ENCODE results near the gene ZSWIM5.
"Not testable (repeated sequence)": the region's sequence is repeated elsewhere in the genome, so short reads cannot be mapped to it uniquely, and the experiment has no call there.

- TF ChIP-seq CTCF (IDR thresholded peaks at IDR 0.05; ENCODE audit: insufficient read depth, low read depth, low read length); EZH2 (IDR thresholded peaks at IDR 0.05; ENCODE audit: insufficient read depth, low read length): not testable (repeated sequence)
These were observed 112.0 kb downstream of the ZSWIM5 start for GRCh38 chr1:45094371-45094770.

Measured in astrocyte (in vitro differentiated cells and primary cell).